IPS DF 19.7 (cell line): ENCODE results near the gene KRTAP10-2.
"Not testable (repeated sequence)": the region's sequence is repeated elsewhere in the genome, so short reads cannot be mapped to it uniquely, and the experiment has no call there.

Experiments
- DNase-seq: peaks from one replicate; pipeline ENCODE4 v3.0.0-alpha.2; 2013; ENCODE audit warnings: low read depth, low spot score

KRTAP10-2 gene

DNA sequence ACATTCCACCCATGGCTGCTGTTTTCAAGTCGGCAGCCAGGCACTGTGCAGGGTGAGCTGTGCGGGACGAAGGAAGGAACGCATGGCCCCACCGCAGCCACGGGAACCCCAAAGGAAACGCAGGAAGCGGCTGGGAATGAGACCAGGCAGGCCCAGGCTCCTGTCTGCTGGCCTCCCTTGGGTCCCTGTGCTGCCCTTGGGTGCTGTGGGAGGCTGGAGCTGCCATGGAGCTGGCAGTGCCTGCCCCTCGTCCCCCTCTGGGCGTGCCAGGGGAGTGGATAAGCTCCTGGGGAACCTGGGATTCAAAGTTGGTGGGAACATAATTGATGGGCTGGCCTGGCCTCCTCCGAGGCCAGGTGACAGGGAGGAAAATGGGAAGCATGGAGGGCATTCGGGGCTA, 17.0 kb upstream of the KRTAP10-2 start:
- DNase-seq: no peak

DNA sequence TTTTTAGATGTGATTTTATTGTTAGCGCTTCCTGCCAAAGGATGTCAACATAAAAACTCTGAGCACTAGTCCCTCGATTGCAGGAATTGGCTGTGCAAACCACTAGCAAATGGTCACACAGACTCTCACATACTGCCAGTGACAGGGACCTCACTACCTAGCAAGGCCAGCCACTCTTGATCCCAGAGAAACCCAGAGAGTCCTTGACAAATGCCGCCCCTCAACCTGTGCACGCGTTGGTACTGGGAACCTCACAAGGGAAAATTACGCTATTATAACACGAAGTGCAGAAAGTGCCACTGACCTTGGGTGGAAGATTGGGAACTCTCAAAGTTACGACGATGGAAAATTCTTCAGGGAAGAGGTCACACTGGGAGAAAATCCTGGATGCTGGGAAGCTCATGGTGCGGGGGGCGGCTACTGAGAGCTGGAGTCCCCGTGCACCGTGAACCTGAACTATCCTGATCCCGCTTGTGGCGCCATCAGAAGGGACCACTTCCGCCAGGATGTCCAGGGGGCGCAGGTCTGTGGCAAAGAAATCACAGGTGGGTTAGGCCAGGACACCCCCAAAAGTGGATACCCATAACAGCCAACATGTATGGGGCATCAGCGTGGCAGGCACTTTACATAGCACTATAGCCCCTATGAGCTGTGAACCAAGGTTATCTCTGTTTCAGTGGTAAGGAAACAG, 16.3 kb upstream of the KRTAP10-2 start:
- DNase-seq: no peak

DNA sequence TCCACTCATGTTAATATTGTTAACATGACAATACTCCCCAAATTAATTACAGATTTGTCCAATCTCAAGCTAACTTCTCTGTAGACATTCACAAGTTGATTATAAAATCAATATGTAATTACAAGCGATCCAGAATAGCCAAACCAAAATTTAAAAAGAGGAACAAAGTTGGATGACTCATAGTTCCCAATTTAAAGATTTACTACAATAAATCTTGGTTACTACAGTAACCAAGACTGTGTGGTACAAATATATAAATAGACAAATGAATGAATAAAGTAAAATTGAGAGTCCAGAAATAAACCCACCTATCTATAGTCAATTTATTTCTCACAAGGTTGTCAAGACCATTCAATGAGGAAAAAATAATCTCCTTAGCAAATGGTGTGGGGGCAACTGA, 15.1 kb upstream of the KRTAP10-2 start:
- DNase-seq: no peak

DNA sequence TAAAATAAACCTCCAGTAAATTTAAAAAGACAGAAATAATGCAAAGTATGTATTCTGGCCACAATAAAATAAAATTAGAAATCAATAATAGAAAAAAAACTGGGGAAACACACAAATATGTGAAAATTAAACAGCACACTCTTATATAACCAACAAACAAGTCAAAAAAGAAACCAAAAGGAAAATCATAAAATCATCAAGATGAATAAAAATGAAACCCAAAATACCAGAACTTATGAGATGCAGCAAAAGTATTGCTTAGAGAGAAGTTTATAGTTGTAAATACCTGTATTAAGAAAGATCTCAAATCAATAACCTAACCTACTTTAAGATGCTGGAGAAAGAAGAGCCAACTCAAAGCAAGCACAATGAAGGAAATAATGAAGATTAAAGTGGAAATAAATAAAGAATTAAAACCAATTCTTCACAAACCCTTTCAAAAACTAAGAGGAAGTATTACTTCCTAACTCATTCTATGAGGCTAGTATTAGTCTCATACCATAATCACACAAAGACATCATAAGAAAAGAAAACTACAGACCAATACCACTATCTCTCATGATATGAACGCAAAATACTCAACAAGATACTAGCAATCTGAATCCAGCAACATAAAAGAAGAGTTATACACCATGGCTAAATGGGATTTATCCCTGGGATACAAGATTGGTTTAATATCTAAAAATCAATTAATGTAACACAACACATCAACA, 13.7 kb upstream of the KRTAP10-2 start:
- no peak for DNase-seq

DNA sequence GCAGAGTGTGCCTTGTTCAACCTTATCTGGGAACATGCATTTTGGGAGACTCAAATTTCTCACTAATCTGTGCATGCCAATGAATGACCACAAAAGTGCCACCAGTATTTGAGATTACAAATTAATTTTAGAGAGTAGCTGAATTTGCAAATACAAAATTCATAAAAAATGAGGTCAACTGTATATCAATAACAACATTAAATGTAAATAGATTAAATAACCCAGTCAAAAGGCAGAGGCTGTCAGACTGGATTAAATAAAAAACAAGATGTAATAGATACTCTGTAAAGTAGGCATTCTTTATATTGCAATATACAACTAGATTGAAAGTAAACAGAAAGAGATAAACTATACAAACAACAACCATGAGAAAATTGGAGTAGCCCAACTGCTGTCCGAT, 12.8 kb upstream of the KRTAP10-2 start:
- no peak for DNase-seq

DNA sequence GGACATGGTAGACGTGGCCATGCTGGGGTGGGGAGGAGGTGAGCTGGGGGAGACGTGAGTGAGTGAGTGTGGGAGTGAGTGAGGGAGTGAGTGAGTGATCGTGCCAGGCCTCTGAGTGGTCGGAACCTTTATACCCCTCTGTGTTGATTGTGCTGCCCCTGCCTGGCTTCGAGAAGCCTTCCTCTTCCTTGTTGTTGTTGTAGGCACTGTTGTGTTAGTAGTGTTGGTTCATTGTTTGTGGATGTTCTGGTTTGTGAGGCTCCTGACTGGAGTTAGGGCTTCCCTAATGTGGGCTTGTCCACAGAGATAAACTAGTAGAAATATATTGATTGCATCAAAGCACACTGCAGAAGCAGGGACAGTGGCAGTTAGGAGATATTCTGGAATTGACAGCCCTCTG, 7.4 kb upstream of the KRTAP10-2 start, which contains the start of gene KRTAP10-3:
TSS of gene KRTAP10-3 (minus strand) at position 101 of the 400 bp plus-strand sequence. CDS start at position 21, 80 bp downstream.
- no peak for DNase-seq

DNA sequence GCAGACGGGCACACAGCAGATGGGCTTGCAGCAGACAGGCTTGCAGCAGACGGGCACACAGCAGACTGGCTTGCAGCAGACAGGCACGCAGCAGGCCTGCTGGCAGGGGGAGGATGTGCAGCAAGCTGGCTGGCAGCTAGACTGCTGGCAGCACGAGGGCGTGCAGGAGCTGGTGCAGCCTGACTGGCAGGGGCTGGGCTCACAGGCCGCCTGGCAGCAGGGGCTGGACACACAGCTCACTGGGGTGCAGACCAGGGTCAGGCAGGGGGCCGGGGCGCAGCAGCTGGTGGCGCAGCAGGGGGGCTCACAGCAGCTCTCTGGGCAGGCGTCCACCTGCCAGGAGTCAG, 7.0 kb upstream of the KRTAP10-2 start:
- DNase-seq: not testable (repeated sequence)

DNA sequence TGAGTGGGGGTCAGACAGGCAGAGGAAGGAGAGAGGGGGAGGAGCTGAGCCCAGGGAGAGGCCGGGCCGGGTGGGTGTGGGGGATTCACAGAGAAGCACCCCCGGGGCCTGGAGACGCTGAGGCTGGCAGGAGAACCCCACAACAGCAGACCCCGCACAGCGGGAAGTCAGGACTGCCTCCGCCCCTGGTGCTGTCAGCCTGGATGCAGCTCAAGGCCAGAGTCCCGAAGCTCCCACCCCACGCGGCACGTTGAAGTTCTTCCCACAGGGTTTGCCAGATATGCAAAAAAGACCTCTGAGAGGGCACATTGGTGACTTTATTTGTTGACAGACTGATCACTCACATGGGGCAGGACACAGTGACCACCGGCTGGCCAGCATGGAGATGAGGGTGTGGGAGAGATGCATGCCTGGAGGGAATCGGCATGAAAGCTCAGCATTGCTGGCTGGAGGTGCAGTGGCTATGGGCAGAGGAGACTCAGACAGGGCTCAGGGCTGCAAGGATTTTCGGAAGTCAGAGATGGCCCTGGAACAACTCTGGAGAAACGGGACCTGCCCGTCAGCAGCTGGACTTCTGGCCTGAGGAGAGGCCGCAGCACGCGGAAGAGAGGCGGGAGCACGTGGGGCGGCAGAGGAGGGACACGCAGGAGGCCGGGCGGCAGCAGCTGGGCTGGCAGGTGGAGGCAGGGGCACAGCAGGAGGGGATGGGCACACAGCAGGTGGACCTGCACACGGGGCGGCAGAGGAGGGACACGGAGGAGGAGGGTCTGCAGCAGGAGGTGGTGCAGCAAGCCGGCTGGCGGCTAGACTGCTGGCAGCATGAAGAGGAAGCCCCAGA, 6.4 kb upstream of the KRTAP10-2 start:
- no peak for DNase-seq

DNA sequence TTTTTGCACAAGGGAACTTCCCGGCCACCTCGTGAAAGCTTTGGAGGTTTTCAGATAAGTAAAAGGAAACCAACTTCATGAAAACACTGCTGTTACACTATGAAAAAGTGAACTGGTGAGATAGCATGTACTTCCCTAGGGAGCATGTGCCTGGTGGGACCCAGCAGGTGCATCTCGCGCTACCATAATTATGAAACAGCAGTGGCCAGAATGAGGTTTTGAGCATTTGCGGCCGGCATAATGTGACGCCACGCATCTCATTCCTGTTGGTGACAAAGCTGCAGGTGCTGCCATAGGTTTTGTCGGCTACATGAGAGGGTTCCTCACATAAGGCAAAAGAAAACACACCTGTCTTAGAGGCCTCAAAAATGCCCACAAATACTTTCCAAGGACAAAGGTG, 5.6 kb upstream of the KRTAP10-2 start:
- no peak for DNase-seq

DNA sequence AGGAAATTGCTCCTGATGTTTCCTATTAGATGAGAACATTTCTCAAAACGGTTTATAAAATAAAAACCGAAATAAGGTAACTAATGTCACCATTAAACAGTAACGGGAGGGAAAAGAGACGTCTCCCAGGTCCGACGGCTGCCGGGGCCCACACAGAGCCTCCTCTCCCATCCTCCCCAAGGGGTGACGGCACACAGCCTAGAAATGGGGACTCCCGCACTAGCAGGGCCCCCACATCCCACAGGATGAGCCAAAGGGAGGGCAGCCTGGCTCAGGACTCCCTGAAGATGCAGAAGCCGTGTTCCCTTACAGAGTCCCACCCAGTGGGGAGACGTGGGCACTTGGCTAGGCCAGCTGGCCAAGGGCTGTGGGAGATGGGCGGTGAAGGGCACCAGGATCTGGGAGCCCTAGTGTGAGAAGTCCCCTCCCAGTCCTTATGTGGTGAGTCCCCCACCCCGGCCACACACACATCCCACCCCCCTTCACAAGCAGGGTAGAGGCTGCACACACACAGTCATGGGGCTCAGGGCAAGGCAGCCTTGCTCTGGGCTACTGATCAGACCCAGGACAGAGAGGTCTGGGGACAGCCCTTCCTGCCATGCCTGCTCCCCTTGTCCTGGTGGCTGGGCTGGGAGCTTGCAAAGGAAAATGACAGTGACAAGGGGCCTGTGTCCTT, 4.0 kb upstream of the KRTAP10-2 start:
- no peak for DNase-seq

DNA sequence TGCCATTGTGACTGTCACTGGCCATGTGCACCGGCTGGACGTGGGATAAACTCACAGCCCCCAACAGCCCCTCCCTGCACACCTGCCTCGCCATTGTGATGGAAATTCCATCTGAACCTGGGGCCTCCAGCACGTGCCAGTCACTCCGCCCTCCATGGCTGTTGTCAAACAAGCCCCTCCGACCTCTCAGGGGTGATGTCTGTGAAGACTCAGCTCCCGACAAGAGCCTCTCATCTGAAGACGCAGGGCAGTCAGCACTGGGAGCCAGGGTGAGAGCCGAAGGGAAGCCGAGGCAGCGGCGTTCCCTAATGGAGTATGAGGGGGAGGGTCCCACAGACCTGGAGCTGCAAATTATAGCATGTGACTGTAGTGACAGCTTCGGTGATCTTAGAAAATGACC, 1.4 kb upstream of the KRTAP10-2 start:
- DNase-seq: no peak

DNA sequence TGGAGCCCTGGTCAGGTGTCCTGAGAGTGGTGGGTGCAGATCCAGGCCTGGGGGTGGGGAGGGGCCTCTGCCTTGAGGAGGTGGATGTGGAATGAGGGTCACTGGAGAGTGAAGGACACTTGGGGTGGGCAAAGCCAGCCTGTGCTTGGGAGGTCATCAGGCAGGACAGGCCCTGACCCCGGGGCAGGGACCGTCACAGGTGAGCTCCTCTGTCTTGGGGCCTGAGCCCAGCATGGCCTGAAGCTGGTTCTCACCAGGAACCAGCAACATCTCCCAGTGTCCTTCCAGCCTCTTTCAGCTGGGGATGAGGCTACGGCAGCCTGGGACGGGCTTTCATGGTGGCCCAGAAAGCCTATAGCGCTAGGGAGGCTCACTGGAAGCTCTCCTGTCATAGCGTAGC, 831 bp upstream of the KRTAP10-2 start:
- DNase-seq: no peak

DNA sequence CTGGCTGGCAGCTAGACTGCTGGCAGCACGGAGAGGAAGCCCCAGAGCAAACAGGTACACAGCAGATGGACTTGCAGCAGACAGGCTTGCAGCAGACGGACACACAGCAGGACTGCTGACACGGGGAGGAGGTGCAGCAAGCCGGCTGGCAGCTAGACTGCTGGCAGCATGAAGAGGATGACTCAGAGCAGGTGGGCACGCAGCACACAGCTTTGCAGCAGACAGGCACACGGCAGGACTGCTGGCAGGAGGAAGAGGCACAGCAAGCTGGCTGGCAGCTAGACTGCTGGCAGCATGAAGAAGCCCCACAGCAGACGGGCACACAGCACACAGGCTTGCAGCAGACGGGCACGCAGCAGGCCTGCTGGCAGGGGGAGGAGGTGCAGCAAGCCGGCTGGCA, 498 bp downstream of the KRTAP10-2 start:
- DNase-seq: no peak

DNA sequence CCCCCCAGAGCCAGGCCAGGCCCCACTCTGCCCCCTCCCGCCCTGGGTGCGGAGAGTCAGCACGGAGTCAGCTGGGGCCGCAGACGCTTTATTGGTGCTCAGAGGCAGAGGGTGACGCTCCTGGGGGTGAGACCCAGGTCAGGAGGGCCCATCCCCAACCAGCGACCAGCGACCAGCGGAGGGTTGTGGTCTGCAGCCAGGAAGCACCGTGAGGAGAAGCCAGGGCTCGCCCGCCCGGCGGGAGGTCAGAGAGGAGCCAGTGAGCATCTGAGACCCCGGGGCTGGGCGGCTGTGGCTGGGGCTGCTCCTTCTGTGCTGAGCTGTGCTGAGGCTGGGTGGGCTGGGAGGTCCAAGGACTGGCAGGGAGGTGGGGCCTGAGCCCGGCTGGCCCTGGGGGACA, 1.0 kb downstream of the KRTAP10-2 start:
- DNase-seq: not testable (repeated sequence)

DNA sequence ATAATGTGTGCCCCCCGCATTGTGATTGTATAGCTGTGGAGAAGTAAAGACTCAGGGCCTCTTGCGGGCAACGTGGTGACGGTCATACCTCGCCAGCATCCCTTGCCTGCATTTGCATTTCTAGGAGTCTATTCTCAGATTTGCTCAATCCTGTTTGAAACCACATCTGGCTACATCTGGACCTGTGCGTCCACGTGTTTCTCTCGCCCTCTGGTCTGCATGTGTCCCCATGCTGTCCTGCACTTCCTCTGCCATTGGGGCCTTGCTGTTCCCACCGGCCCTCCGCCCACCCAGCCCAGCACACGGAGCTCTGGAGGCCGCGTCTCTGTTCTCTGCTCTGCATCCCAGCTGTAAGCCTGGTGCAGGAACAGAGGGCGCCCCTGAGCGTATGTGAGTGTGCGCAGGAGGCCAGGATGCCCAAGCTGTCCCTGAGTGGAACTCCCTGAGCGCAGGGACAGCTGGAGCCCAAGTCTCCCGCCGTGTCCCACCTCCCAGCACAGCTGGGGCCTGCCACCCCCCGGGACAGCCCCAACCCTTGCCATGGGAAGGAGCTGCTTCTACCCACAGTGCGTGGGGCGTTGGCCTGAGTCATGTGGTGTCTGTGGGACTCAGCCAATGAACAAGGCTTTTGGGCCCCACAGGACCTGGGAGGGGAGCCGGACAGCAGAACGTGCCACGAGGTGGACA, 1.6 kb downstream of the KRTAP10-2 start:
- DNase-seq: no peak

DNA sequence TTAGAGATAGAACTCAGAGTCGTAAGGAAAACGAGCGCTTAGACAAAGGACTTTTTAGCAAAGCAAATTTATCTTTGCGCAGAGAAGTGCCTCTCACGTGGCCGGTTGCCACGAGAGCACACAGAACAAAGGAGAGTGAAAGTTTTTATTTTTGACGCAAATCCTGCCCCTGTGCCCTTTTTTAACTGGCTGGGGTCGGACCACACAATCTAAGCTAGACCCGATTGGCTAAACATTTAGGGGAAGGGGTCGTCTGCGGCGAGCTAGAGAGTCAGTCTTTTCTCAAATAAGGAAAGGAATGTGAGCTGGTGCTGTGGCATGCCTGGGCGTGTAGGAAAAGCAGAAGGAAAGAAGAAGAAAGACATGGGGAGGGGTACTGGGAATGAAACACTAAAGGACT, 2.4 kb downstream of the KRTAP10-2 start:
- DNase-seq: peak; percentile 77

DNA sequence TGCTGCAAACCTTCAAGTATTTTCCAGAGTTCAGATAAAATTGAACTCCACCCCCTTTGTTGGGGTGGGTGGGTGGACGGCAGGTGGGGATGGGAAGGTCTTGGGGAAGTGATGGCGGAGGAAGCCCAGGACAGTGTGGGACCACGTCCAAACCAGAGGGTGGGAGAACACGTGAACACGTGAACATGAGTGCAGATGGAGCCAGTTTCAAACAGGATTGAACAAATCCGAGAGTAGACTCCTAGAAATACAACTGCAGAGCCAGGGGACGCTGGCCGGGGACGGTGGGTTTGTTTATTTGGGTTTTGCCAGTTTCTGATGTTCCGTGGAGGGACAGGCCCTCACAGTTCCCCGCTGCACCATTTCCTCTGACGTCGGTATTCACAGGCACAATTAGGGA, 2.9 kb downstream of the KRTAP10-2 start:
- no peak for DNase-seq

DNA sequence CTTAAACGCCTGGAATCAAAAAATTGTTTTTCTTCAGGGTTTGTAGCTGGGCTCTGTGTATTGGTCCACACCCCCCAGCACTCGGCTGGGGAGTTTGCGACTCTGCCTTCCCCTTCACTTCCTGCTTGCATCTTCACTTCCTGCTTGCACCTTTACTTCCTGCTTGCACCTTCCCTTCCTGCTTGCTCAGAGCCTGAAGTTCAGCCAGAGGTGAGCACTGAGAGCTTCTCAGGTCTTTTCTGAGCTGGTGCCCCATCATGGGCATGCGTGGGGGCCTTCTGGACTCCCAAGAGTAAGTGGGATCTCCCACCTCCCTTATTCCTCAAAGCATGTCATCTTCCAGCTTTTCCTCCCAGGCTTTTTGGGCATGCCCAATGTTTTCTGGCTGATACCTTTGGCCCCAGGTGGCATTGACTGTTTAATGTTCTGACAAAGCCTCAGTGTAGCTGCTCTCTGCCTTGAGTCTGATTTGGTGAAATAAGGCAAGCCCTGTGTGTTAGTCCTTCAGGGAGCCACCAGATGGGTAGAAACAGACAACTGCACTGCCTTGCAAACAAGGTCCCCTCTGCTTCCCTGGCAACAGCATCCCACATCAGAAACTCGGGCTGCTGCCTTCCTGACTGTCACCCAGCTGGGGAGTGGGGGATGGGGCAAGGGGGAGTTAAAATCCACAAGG, 3.5 kb downstream of the KRTAP10-2 start:
- no peak for DNase-seq

DNA sequence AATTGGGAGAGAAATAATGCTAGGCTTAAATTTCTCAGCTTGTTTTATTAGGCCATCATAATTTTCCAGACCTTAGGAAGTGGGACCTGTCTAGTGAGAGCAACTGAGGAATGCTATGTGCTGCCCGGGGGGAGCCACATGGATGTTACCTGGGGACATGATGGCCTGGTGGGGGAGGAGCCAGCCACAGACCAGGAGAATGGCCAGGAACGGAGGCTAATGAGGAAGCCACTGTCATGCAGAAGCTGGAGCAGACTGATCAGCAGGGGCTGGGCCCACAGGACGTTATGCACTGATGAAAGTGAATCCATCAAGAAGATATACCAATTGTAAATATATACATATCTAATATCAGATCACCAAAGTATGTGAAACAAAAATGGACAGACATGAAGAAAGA, 6.7 kb downstream of the KRTAP10-2 start:
- no peak for DNase-seq

DNA sequence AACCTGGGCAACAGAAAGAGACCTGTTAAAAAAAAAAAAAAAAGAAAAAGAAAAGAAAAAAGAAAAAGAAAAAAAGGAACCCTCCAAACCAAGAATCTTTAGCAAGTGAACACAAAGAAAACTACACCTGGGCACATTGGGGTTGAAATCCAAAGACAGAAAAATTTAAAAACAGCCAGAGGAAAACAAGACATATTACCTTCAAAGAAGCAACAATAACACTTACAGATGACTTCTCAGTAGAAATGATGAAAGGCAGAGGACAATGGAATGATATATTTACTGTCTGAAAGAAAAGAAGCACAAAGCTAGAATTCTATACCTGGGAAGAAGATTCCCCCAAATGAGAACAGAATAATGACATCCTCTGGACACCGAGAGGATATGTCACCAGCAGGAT, 8.6 kb downstream of the KRTAP10-2 start:
- no peak for DNase-seq

DNA sequence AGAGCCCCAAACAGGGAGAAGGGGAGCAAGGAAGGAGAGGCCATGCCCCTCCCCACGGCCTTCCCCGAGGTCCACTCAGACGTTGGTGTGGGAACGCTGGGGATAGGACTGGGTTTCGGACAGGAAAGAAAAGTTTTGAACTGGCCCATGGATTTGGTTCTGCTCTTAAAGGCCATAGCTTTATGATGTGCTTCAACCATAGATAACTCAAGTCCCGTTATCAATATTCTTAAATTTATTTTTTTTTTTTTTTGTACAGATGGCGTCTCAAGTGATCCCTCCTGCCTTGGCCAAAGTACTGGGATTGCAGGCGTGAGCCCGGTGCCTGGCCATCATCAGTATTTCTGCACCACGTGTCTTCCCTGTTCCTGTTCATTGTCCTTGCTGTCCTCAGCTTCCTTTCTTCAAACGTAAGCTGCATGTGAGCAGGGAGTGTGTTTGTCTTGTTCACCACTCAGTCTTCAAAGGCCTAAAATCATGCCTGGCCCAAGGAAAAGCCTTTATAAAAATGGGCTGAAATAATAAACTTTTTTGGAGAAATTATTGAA, 10.5 kb downstream of the KRTAP10-2 start:
- DNase-seq: no peak
